Brain microvascular endothelial cell (primary cell): ENCODE measurements around the gene NTN1.

ENCODE experiments used
- DNase-seq: peaks from one replicate; pipeline ENCODE4 v3.0.0-alpha.2; 2020
- H3K27ac ChIP-seq: fragments of 250-450 bp; sonication (Bioruptor Pico); 2 replicates; pipeline ENCODE4 v1.5.1; 2020; ENCODE audit warnings: mild to moderate bottlenecking, moderate library complexity
- H3K27me3 ChIP-seq: fragments of 250-450 bp; sonication (Bioruptor Pico); replicated peaks from 2 replicates; pipeline ENCODE4 v1.5.1; 2020; ENCODE audit warnings: mild to moderate bottlenecking
- H3K36me3 ChIP-seq: fragments of 250-450 bp; sonication (Bioruptor Pico); replicated peaks from 2 replicates; pipeline ENCODE4 v1.5.1; 2020; ENCODE audit warnings: mild to moderate bottlenecking
- H3K4me3 ChIP-seq: 2 replicates; pipeline ENCODE4 v1.5.1; 2011; ENCODE audit warnings: low read depth, mild to moderate bottlenecking, control low read depth, low read length, moderate library complexity
- CTCF ChIP-seq: IDR thresholded peaks from 2 replicates; pipeline ENCODE4 v1.5.1; 2011; ENCODE audit warnings: low read depth, mild to moderate bottlenecking, moderate library complexity, low read length, control low read depth, inconsistent platforms; ENCODE audit errors: missing control alignments
- in situ Hi-C: cut with HindIII; loops from 2 replicates; pipeline ENCODE4 v1.10.0; 2017; ENCODE audit warnings: low sequenced_read_pairs, low pct_ligation_motif_present

Gene NTN1

GRCh38 chr17:9258115-9259015 lies 237.1 kb downstream of the NTN1 start:
- TF ChIP-seq CTCF: no peak
- Histone ChIP-seq H3K27ac (no peak overlapping the region), H3K27me3 (no peaks in the 10 kb centered on the region), H3K36me3 (no peaks in the 10 kb centered on the region), H3K4me3 (no peak overlapping the region)
- in situ Hi-C loops: no loop called here
- no peak for DNase-seq

GRCh38 chr17:9259419-9259818 lies 238.1 kb downstream of the NTN1 start:
- Histone ChIP-seq H3K4me3 (no peak overlapping the region), H3K36me3 (no peaks in the 10 kb centered on the region), H3K27ac (no peak overlapping the region), H3K27me3 (no peaks in the 10 kb centered on the region)
- TF ChIP-seq CTCF: no peak
- in situ Hi-C loops: no loop called here
- DNase-seq: no peak

- in situ Hi-C loops: no loop called here
- no peak for TF ChIP-seq CTCF
- Histone ChIP-seq H3K36me3 (no peaks in the 10 kb centered on the region), H3K27ac (no peak overlapping the region), H3K4me3 (no peak overlapping the region), H3K27me3 (no peaks in the 10 kb centered on the region)
- no peak for DNase-seq
Measured at GRCh38 chr17:9261081-9262012, 240.0 kb downstream of the NTN1 start.

- Histone ChIP-seq H3K36me3 (no peaks in the 10 kb centered on the region), H3K27ac (no peak overlapping the region), H3K27me3 (no peaks in the 10 kb centered on the region), H3K4me3 (no peak overlapping the region)
- in situ Hi-C loops: no loop called here
- no peak for TF ChIP-seq CTCF
- no peak for DNase-seq
Measured at GRCh38 chr17:9266031-9266680, 244.8 kb downstream of the NTN1 start.

- no peak for TF ChIP-seq CTCF
- no peak overlapping the region for H3K4me3 ChIP-seq
- H3K27me3 ChIP-seq: no peaks in the 10 kb centered on the region
- no peaks in the 10 kb centered on the region for H3K36me3 ChIP-seq
- DNase-seq: no peak
- H3K27ac ChIP-seq: no peak overlapping the region
- in situ Hi-C loops: no loop called here
Measured at GRCh38 chr17:9266697-9267117, 245.4 kb downstream of the NTN1 start.
